ENCODE data around the gene HSF5.

Gene HSF5

GRCh38 chr17:58382108-58382871 is 105.9 kb downstream of the HSF5 start:
- no peak for DNase-seq

- DNase-seq: no peak
Observed at GRCh38 chr17:58381124-58382035, 106.8 kb downstream of the HSF5 start.

- no peak for DNase-seq
Observed at GRCh38 chr17:58380207-58381123, 107.7 kb downstream of the HSF5 start.

- no peak for DNase-seq
Observed at GRCh38 chr17:58379511-58379824, 108.7 kb downstream of the HSF5 start.

- no peak for DNase-seq
Observed at GRCh38 chr17:58378733-58379510, 109.3 kb downstream of the HSF5 start.

DNA sequence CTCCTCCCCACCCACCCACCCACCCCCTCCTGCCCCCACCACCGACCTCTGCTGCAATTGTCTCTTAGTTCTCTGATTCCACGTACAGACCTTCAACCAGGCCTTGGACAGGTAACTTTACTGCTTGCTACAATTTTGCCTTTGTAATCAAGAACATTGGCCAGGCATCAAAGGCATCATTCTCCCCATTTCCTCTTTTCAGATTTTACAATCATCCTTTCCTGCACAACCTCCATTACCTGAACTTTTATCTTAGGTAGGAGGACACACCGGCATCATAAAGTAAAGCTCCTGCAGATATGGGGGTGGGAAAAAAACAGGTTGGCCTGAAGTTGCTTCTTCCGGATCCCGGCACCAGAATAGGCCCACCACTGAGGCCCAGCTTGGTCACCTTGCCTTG is 110.5 kb downstream of the HSF5 start:
- DNase-seq: no peak

DNA sequence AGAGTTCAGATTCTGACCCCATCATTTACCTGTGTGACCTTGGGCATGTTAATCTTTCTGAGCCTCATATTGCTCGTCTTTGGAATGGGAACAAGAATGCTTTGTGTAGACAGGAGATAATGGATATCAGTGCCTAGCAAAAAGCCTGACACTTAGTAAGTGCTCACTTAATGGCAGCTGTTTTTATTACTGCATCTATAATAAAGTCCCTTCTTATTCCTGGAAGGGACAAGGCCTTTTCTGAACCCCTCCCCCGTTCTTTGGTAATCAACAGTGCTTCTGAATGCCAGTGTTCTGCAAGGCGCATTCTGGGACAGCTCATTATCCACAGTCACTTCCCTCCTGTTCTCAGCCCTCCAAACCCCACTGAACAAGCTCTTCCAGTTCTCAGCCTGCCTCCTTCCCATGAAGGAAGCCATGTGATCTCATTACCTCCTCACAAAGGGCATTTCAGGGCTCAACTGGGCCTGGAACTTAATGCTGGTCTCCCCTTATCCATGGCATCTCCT is 111.1 kb downstream of the HSF5 start:
- DNase-seq: no peak

DNA sequence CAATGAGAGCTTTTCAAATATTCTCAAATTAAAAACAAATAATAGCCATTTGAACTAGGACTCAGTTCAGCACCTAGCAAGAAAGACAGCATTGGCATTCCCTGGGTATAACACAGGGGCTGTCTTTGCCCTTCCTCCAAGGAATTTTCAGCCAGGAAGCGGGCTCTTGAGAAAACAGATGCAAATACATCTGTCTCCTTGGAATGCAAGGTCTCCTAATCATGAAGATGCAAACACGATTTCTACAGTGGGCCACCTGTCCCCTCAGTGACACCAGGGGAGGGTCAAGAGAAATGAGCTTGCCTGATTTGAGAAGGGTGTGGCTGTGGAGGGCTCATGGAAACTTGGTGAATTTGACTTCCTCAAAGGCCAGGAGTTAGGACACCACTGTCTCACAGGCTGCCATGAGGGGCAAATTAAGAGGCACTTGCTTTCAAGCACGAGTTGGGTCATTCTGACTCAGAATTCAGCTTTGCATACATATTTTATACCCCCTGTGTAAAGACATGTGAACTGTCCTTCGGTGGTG is 111.7 kb downstream of the HSF5 start:
- no peak for DNase-seq

DNA sequence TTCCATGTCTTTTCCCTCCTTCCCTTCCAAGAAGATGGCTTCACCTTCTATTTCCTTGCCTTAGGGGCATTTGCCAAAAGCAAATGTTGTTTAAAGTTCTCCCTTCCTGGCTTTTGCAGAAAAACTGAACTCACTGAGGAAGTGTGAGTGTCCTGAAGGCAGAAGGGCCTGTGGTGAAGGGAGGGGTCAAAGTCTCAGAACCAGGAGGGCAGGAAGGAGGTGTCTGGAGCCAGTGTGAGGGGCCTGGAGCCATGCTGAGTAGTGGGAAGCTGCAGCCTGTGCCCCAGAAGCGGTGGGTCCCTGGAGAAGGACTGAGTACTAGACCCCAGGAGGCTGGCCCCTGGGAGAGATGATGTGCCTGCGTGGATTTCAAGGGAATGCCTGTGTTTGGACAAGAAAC is 112.4 kb downstream of the HSF5 start:
- no peak for DNase-seq

GRCh38 chr17:58375256-58375655 is 113.0 kb downstream of the HSF5 start:
- DNase-seq: no peak

GRCh38 chr17:58373923-58374322 is 114.3 kb downstream of the HSF5 start:
- no peak for DNase-seq

- DNase-seq: no peak
Observed at GRCh38 chr17:58373003-58373402, 115.2 kb downstream of the HSF5 start.

GRCh38 chr17:58371300-58371950 is 116.8 kb downstream of the HSF5 start:
- DNase-seq: no peak

DNA sequence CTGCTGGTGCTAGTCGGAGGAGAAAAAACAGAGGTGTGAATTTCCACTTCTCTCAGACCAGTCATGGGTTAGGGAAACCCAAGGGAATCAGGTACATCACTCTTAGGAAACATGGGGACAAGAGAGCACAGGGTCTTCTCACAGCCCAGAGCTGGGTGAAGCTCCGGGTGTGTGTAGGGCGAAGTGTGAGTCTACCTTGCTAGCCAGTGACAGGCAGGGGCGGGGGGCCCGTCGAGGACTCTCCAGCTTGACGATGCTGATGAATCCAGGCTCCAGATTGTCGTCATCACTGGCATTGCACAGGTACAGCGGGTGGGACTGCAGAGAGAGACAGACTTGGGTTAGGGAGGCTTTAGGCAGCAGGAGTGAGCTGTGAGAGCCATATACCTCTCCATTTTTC is 117.5 kb downstream of the HSF5 start:
- DNase-seq: no peak

GRCh38 chr17:58370309-58370708 is 117.9 kb downstream of the HSF5 start:
- no peak for DNase-seq

All from stimulated activated CD4-positive, alpha-beta T cell treated with anti-CD3 and anti-CD28 coated beads, Interleukin-2, amount 100 ng/mL, for 24 hours (primary cell).